ENCODE results near the gene PCDHA5.
"Not testable (repeated sequence)": the region's sequence is repeated elsewhere in the genome, so short reads cannot be mapped to it uniquely, and the experiment has no call there.

GRCh38 chr5:140808241-140808888 lies 13.0 kb upstream of the PCDHA5 start:
- not testable (repeated sequence) for TF ChIP-seq CTCF, POLR2A (IDR thresholded peaks at IDR 0.05)
